K562 (cell line): ENCODE results near the gene PITPNM3. TPM values are rescaled to one million over a fixed set of nuclear protein-coding genes. Genes with fewer than 3 reads are reported as not detected.

ENCODE experiments used
- ATAC-seq: fragments of 200-7000 bp; cut with Tn5 transposase; 3 replicates; pipeline ENCODE4 v1.9.1; 2020; ENCODE audit warnings: moderate library complexity
- BruUV-seq: library from RNA; stranded (reverse); fragments of 400-500 nt; replicated peaks from 2 replicates; lab custom pipeline; 2021; lab: Mats Ljungman, UMichigan
- CTCF ChIA-PET: fragments of 300-600 bp; formaldehyde crosslinking; extraction: SDS; loops from one replicate; lab custom pipeline; 2021; ENCODE audit warnings: low intra/inter-chr PET ratio; lab: Yijun Ruan, JAX
- POLR2A ChIA-PET: fragments of 300-600, 350-650 bp; sonication (Branson Sonifier 250); formaldehyde crosslinking; extraction: SDS; loops from one replicate; lab custom pipeline; 2021; ENCODE audit warnings: antibody characterized with exemption, inconsistent platforms; lab: Yijun Ruan, JAX
- DNase-seq, 4 experiments: peaks; one replicate each; pipeline versions ENCODE4 v3.0.0 to v3.0.0-alpha.2; 2011 to 2018; ENCODE audit warnings: low spot score in 3 of 4, mixed read lengths in 3 of 4; ENCODE audit errors: extremely low read depth in 1 of 4
- FAIRE-seq: peaks from 2 replicates; lab custom pipeline; 2011; peaks lifted over from hg19 to GRCh38; lab: Jason Lieb, UNC
- H2AFZ ChIP-seq: 2 replicates; pipeline ENCODE4 v1.6.0; 2011; ENCODE audit warnings: low read depth, low read length, control low read depth, inconsistent platforms
- H3K27ac ChIP-seq: fragments of 200-600 bp; 3 replicates; pipeline ENCODE4 v1.8.0; 2011; ENCODE audit warnings: low read depth, mild to moderate bottlenecking, control low read depth, inconsistent platforms, low read length, moderate library complexity, mixed read lengths; ENCODE audit errors: extremely low read depth
- H3K27me3 ChIP-seq, 2 experiments: fragments of 300-600 bp in 1 of 2; 2 replicates in 1 of 2; 3 replicates in 1 of 2; pipeline versions ENCODE4 v1.6.0 to v1.8.0; 2011; ENCODE audit warnings: inconsistent platforms in 2 of 2, low read length in 2 of 2, mild to moderate bottlenecking in 1 of 2, mixed read lengths in 1 of 2, moderate library complexity in 1 of 2; ENCODE audit not compliant: control insufficient read depth in 2 of 2, insufficient read depth in 2 of 2
- H3K36me3 ChIP-seq: fragments of 300-600 bp; 3 replicates; pipeline ENCODE4 v1.8.0; 2011; ENCODE audit warnings: mild to moderate bottlenecking, low read length, inconsistent platforms; ENCODE audit not compliant: control insufficient read depth, insufficient read depth
- H3K4me1 ChIP-seq, 2 experiments: fragments of 200-600 bp in 1 of 2; replicated peaks in 1 of 2; 2 replicates in 1 of 2; 3 replicates in 1 of 2; pipeline versions ENCODE4 v1.5.1 to v1.8.0; 2011; ENCODE audit warnings: inconsistent platforms in 2 of 2, low read length in 2 of 2, mild to moderate bottlenecking in 1 of 2, mixed read lengths in 1 of 2, moderate library complexity in 1 of 2; ENCODE audit not compliant: control insufficient read depth in 2 of 2, insufficient read depth in 2 of 2
- H3K4me2 ChIP-seq: 2 replicates; pipeline ENCODE4 v1.6.1; 2011; ENCODE audit warnings: low read length, control low read depth, inconsistent platforms, mixed read lengths; ENCODE audit not compliant: insufficient read depth
- H3K4me3 ChIP-seq: fragments of 200-600 bp; sonication (generic), shearing (Covaris generic); 2 replicates; pipeline ENCODE4 v1.5.1; 2016; ENCODE audit warnings: control low read depth, inconsistent platforms
- H3K79me2 ChIP-seq: fragments of 200-600 bp; 3 replicates; pipeline ENCODE4 v1.8.0; 2011; ENCODE audit warnings: low read length, inconsistent platforms; ENCODE audit not compliant: control insufficient read depth, insufficient read depth
- H3K9ac ChIP-seq, 2 experiments: 2 replicates each; pipeline versions ENCODE4 v1.6.0 to v1.6.1; 2011; ENCODE audit warnings: low read depth in 2 of 2, low read length in 2 of 2, control low read depth in 1 of 2, inconsistent platforms in 1 of 2, mild to moderate bottlenecking in 1 of 2, mixed read lengths in 1 of 2; ENCODE audit not compliant: insufficient read depth in 1 of 2
- H3K9me1 ChIP-seq: one replicate; pipeline ENCODE4 v1.6.0; 2011; ENCODE audit warnings: inconsistent platforms, mild to moderate bottlenecking, low read length, moderate library complexity; ENCODE audit not compliant: control insufficient read depth, insufficient read depth
- H3K9me3 ChIP-seq: replicated peaks from 2 replicates; pipeline ENCODE4 v1.5.1; 2011; ENCODE audit warnings: low read depth, low read length, inconsistent platforms; ENCODE audit not compliant: control insufficient read depth, insufficient read depth
- H4K20me1 ChIP-seq: replicated peaks from 2 replicates; pipeline ENCODE4 v1.6.1; 2011; ENCODE audit warnings: low read length, inconsistent platforms, mixed read lengths; ENCODE audit not compliant: control insufficient read depth, insufficient read depth
- ATF2 ChIP-seq: sonication (generic); formaldehyde crosslinking; IDR thresholded peaks from 2 replicates; pipeline ENCODE4 v1.8.1; 2022; ENCODE audit warnings: missing genetic modification reagents
- CBFA2T3 ChIP-seq: fragments of 450-650 bp; IDR thresholded peaks from 2 replicates; pipeline ENCODE4 v1.6.1; 2017
- CREB1 ChIP-seq, 2 experiments: sonication (generic) in 1 of 2; formaldehyde crosslinking in 1 of 2; IDR thresholded peaks; 2 replicates each; pipeline versions ENCODE4 v1.6.1 to v1.8.0; 2012 to 2022; ENCODE audit warnings: inconsistent platforms in 1 of 2, mild to moderate bottlenecking in 1 of 2, missing genetic modification reagents in 1 of 2, moderate library complexity in 1 of 2
- FOXM1 ChIP-seq, 2 experiments: fragments of 450-650 bp in 1 of 2; sonication (generic) in 1 of 2; formaldehyde crosslinking in 1 of 2; IDR thresholded peaks; 2 replicates each; pipeline versions ENCODE4 v1.6.1 to v1.9.0; 2017 to 2022; ENCODE audit warnings: low read depth in 2 of 2, mild to moderate bottlenecking in 2 of 2, missing genetic modification reagents in 1 of 2, moderate library complexity in 1 of 2
- HDAC6 ChIP-seq: IDR thresholded peaks from 2 replicates; pipeline ENCODE4 v1.6.1; 2012; ENCODE audit warnings: low read depth, mild to moderate bottlenecking, control low read depth, inconsistent platforms, low read length, moderate library complexity
- MEF2D ChIP-seq: conservative IDR thresholded peaks from 2 replicates; pipeline ENCODE4 v1.6.1; 2016; ENCODE audit warnings: low read depth, missing genetic modification characterization, missing compliant biosample characterization
- POLR2B ChIP-seq: fragments of 450-650 bp; IDR thresholded peaks from 2 replicates; pipeline ENCODE4 v1.6.1; 2018; ENCODE audit warnings: low read depth; ENCODE audit not compliant: partially characterized antibody
- RBM25 ChIP-seq: fragments of 200-400 bp; formaldehyde crosslinking; IDR thresholded peaks from 2 replicates; pipeline ENCODE4 v1.6.1; 2018; ENCODE audit warnings: low read length, low read depth, moderate library complexity; ENCODE audit not compliant: severe bottlenecking
- RFX7 ChIP-seq: fragments of 250-450 bp; sonication (Bioruptor Pico); IDR thresholded peaks from 2 replicates; pipeline ENCODE4 v1.5.1; 2021; ENCODE audit warnings: mild to moderate bottlenecking
- SAP30 ChIP-seq: fragments of 200-600 bp; sonication (generic); IDR thresholded peaks from 2 replicates; pipeline ENCODE4 v1.6.1; 2012; ENCODE audit warnings: borderline replicate concordance, low read depth, mild to moderate bottlenecking, moderate library complexity, low read length, control low read depth, inconsistent platforms; ENCODE audit not compliant: insufficient read depth, poor library complexity, severe bottlenecking
- TCF3 ChIP-seq: sonication (generic); formaldehyde crosslinking; IDR thresholded peaks from 2 replicates; pipeline ENCODE4 v1.4.0; 2020; ENCODE audit warnings: mild to moderate bottlenecking, missing genetic modification reagents
- ZNF707 ChIP-seq: fragments of 250-450 bp; sonication (Bioruptor Pico); conservative IDR thresholded peaks from 2 replicates; pipeline ENCODE4 v1.8.0; 2022; ENCODE audit warnings: inconsistent platforms, mild to moderate bottlenecking, moderate library complexity
- WGBS: fragments of 100-300 bp; shearing (Covaris generic); methylation state at CpG from one replicate; pipeline ENCODE4 v1.1.6; 2016; ENCODE audit warnings: low coverage, mixed read lengths; ENCODE audit not compliant: insufficient coverage; ENCODE audit errors: missing lambda C conversion rate; 5-methylcytosine and 5-hydroxymethylcytosine counted together
- in situ Hi-C: fragments of 300-500 bp; cut with MboI; formaldehyde crosslinking; loops from 4 replicates; pipeline ENCODE4 v1.15.0; 2018; ENCODE audit warnings: inconsistent platforms, mixed read lengths
- intact Hi-C: fragments of 100-400 bp; cut with micrococcal nuclease; formaldehyde crosslinking; loops from 2 replicates; pipeline ENCODE4 v1.14.2; 2022
- polyA plus RNA-seq, 8 experiments: library from polyadenylated mRNA; depleted of rRNA in 4 of 8; stranded (reverse) in 5 of 8; unstranded in 3 of 8; fragments of >200 nt; fragmentation: Nextera tagmentation in 2 of 8; fragmentation: Illumina TruSeq in 1 of 8; extraction: Ambion mirVana in 2 of 8; extraction: Trizol in 1 of 8; gene quantifications; 2 replicates each; pipeline versions ENCODE4 v1.2.1 to v1.2.3, GENCODE V29; 2011 to 2014; ENCODE audit warnings: inconsistent platforms in 1 of 8, missing spikeins in 1 of 8
- total RNA-seq, 7 experiments: library from RNA; depleted of rRNA in 6 of 7; stranded (reverse); fragments of >200 nt in 6 of 7; fragmentation: Illumina TruSeq in 2 of 7; extraction: Trizol in 2 of 7; gene quantifications; 2 replicates each; pipeline versions ENCODE4 v1.2.1 to v1.2.3, GENCODE V29; 2011 to 2021; ENCODE audit warnings: low replicate concordance in 1 of 7

Gene PITPNM3
- total and polyA plus RNA-seq, 9 of the 15 experiments (the other 6 are each of a cell fraction or from before 2014, with no cell fraction given), result 0.14 to 0.38 (median 0.22) TPM; not detected in 2

GRCh38 chr17:6443692-6444570, 112.4 kb downstream of the PITPNM3 start, which contains the start of gene PIMREG (continued):
- TF ChIP-seq CREB1 (IDR thresholded peaks at IDR 0.05) (no peak), CREB1 (CRISPR knock-in tag; IDR thresholded peaks at IDR 0.05) (peak; percentile 37; the same call in 1 of the 2 replicates), FOXM1 (IDR thresholded peaks at IDR 0.05; ENCODE audit: low read depth) (peak; percentile 32; the same call in 1 of the 2 replicates), FOXM1 (CRISPR knock-in tag; IDR thresholded peaks at IDR 0.05; ENCODE audit: low read depth) (no peak), CBFA2T3 (peak; percentile 47; the same call in 1 of the 2 replicates), SAP30 (peak; percentile 68)

GRCh38 chr17:6442775-6443174, 113.6 kb downstream of the PITPNM3 start:
- BruUV-seq, result no TSS peak
- intact Hi-C loops, result no loop called here
- Histone ChIP-seq H3K79me2 (no peaks in the 10 kb centered on the region), H3K4me2 (no peak overlapping the region), H3K9me3 (no peaks in the 10 kb centered on the region)
- in situ Hi-C loops, result loop anchor here (25.0 kb wide), 1 partner anchor 1205 kb away; the partner anchor contains the start of gene SCIMP
- no peak for TF ChIP-seq ATF2
- TF ChIP-seq MEF2D (tag), result no peak
- no peak for TF ChIP-seq HDAC6
- TF ChIP-seq TCF3 (CRISPR knock-in tag), result no peak
- TF ChIP-seq ZNF707 (CRISPR knock-in tag), result no peak
- no peak for TF ChIP-seq RFX7 (CRISPR knock-in tag)
- TF ChIP-seq POLR2B, result no peak
- TF ChIP-seq RBM25, result peak; percentile 57
- TF ChIP-seq, all 486 proteins: peak for 1
- CTCF ChIA-PET, result no interaction called here
- FAIRE-seq (no peak), DNase-seq (no peak), ATAC-seq (no peak)
- Histone ChIP-seq H3K27me3 (no peaks in the 10 kb centered on the region), H3K9ac (no peak overlapping the region), H3K4me1 (peaks cover 0 to 16% of the 10 kb centered on the region in 2 experiments; a peak in 2 of 5 replicates), H4K20me1 (no peaks in the 10 kb centered on the region), H2AFZ (no peak overlapping the region), H3K9me1 (no peaks in the 10 kb centered on the region), H3K27ac (no peak overlapping the region), H3K4me3 (no peak overlapping the region), H3K36me3 (no peaks in the 10 kb centered on the region)
- POLR2A ChIA-PET, result no interaction called here
- 48% methylated on average over 6 of the region's 6 CpGs for WGBS
